ENCODE measurements around the gene ZNF354C.

Gene ZNF354C

DNA sequence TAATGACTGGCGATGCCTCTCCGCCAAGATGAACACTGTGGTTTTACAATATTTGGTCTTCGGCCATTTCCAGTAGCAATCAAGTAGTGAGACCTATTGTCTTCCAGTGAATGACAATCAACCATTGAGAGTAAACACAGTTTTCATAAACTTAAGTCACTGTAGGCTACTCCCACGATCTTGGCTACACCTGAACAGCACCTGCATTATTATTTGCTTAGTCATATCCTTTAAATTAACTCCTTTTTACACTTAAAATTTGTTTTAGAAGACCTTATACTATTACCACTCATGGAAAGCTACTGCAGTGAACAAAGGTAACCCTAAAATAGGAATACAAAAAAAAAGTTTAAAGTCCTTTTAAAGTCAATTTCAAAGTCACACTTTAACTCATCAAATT is 58.2 kb downstream of the ZNF354C start:
- Histone ChIP-seq H3K23ac (ENCODE audit: low read length in 2 of 2) (no peak overlapping the region), H2AK5ac (ENCODE audit: low read length, severe bottlenecking) (no peak overlapping the region), H3K27me3 (ENCODE audit: control insufficient read depth in 1 of 2, insufficient read depth in 1 of 2, low read length in 2 of 2) (no peaks in the 10 kb centered on the region), H3K4me3 (ENCODE audit: insufficient read depth in 1 of 2, low read depth in 1 of 2, low read length in 2 of 2) (no peak overlapping the region), H4K91ac (ENCODE audit: low read length) (no peak overlapping the region), H2BK12ac (ENCODE audit: low read length in 2 of 2) (no peak overlapping the region), H3K18ac (ENCODE audit: low read depth in 1 of 2, low read length in 2 of 2) (no peak overlapping the region), H2BK15ac (ENCODE audit: low read depth, poor library complexity, severe bottlenecking) (no peak overlapping the region), H2BK120ac (ENCODE audit: low read depth, low read length) (no peak overlapping the region), H2BK5ac (ENCODE audit: low read depth, low read length, poor library complexity, severe bottlenecking) (no peak overlapping the region), H3K4me1 (ENCODE audit: control insufficient read depth, insufficient read depth, low read depth, low read length) (no peaks in the 10 kb centered on the region), H2AFZ (ENCODE audit: low read depth, low read length) (no peak overlapping the region), H4K8ac (ENCODE audit: low read length) (no peak overlapping the region), H3K79me1 (replicated peaks; ENCODE audit: low read length, poor library complexity, severe bottlenecking) (no peaks in the 10 kb centered on the region), H3K9me3 (ENCODE audit: control insufficient read depth, low read length) (peaks cover 23% of the 10 kb centered on the region), H3K9ac (ENCODE audit: low read length) (no peak overlapping the region), H3K27ac (ENCODE audit: low read length, poor library complexity, severe bottlenecking) (no peak overlapping the region), H3K4me2 (ENCODE audit: low read length, poor library complexity, severe bottlenecking) (no peak overlapping the region), H3K36me3 (ENCODE audit: control insufficient read depth in 1 of 2, insufficient read depth in 2 of 2, low read depth in 1 of 2, low read length in 2 of 2) (peaks cover 0 to 81% of the 10 kb centered on the region in 2 experiments), H3K14ac (ENCODE audit: low read length in 2 of 2) (no peak overlapping the region), H3K4ac (ENCODE audit: low read depth in 1 of 2, low read length in 2 of 2) (no peak overlapping the region)
- WGBS = 81% methylated on average over 4 of the region's 4 CpGs
- no peak for DNase-seq

GRCh38 chr5:179118756-179119414 is 58.7 kb downstream of the ZNF354C start:
- H3K23ac ChIP-seq (ENCODE audit: low read length in 2 of 2) = no peak overlapping the region
- no peak overlapping the region for H3K14ac ChIP-seq (ENCODE audit: low read length in 2 of 2)
- no peaks in the 10 kb centered on the region for H3K27me3 ChIP-seq (ENCODE audit: control insufficient read depth in 1 of 2, insufficient read depth in 1 of 2, low read length in 2 of 2)
- no peak overlapping the region for H4K8ac ChIP-seq (ENCODE audit: low read length)
- H2BK120ac ChIP-seq (ENCODE audit: low read depth, low read length) = no peak overlapping the region
- no peak for DNase-seq
- H3K4me2 ChIP-seq (ENCODE audit: low read length, poor library complexity, severe bottlenecking) = no peak overlapping the region
- H2BK5ac ChIP-seq (ENCODE audit: low read depth, low read length, poor library complexity, severe bottlenecking) = no peak overlapping the region
- H3K36me3 ChIP-seq (ENCODE audit: control insufficient read depth in 1 of 2, insufficient read depth in 2 of 2, low read depth in 1 of 2, low read length in 2 of 2) = peaks cover 0 to 79% of the 10 kb centered on the region in 2 experiments
- no peak overlapping the region for H2BK12ac ChIP-seq (ENCODE audit: low read length in 2 of 2)
- peaks cover 18% of the 10 kb centered on the region for H3K9me3 ChIP-seq (ENCODE audit: control insufficient read depth, low read length)
- H3K4me1 ChIP-seq (ENCODE audit: control insufficient read depth, insufficient read depth, low read depth, low read length) = no peaks in the 10 kb centered on the region
- WGBS = 88% methylated on average over 10 of the region's 10 CpGs
- no peak overlapping the region for H4K91ac ChIP-seq (ENCODE audit: low read length)
- no peak overlapping the region for H3K27ac ChIP-seq (ENCODE audit: low read length, poor library complexity, severe bottlenecking)
- H3K9ac ChIP-seq (ENCODE audit: low read length) = no peak overlapping the region
- H2AK5ac ChIP-seq (ENCODE audit: low read length, severe bottlenecking) = no peak overlapping the region
- no peak overlapping the region for H2AFZ ChIP-seq (ENCODE audit: low read depth, low read length)
- no peak overlapping the region for H3K18ac ChIP-seq (ENCODE audit: low read depth in 1 of 2, low read length in 2 of 2)
- H3K4ac ChIP-seq (ENCODE audit: low read depth in 1 of 2, low read length in 2 of 2) = no peak overlapping the region
- H3K79me1 ChIP-seq (replicated peaks; ENCODE audit: low read length, poor library complexity, severe bottlenecking) = no peaks in the 10 kb centered on the region
- H2BK15ac ChIP-seq (ENCODE audit: low read depth, poor library complexity, severe bottlenecking) = no peak overlapping the region
- no peak overlapping the region for H3K4me3 ChIP-seq (ENCODE audit: insufficient read depth in 1 of 2, low read depth in 1 of 2, low read length in 2 of 2)

- no peak overlapping the region for H2AK5ac ChIP-seq (ENCODE audit: low read length, severe bottlenecking)
- no peaks in the 10 kb centered on the region for H3K79me1 ChIP-seq (replicated peaks; ENCODE audit: low read length, poor library complexity, severe bottlenecking)
- no peak overlapping the region for H3K27ac ChIP-seq (ENCODE audit: low read length, poor library complexity, severe bottlenecking)
- no peak overlapping the region for H2BK12ac ChIP-seq (ENCODE audit: low read length in 2 of 2)
- H2BK15ac ChIP-seq (ENCODE audit: low read depth, poor library complexity, severe bottlenecking) = no peak overlapping the region
- no peak overlapping the region for H2BK120ac ChIP-seq (ENCODE audit: low read depth, low read length)
- H2BK5ac ChIP-seq (ENCODE audit: low read depth, low read length, poor library complexity, severe bottlenecking) = no peak overlapping the region
- H3K14ac ChIP-seq (ENCODE audit: low read length in 2 of 2) = no peak overlapping the region
- H3K4me2 ChIP-seq (ENCODE audit: low read length, poor library complexity, severe bottlenecking) = no peak overlapping the region
- DNase-seq = no peak
- peaks cover 11% of the 10 kb centered on the region for H3K9me3 ChIP-seq (ENCODE audit: control insufficient read depth, low read length)
- H4K91ac ChIP-seq (ENCODE audit: low read length) = no peak overlapping the region
- H3K27me3 ChIP-seq (ENCODE audit: control insufficient read depth in 1 of 2, insufficient read depth in 1 of 2, low read length in 2 of 2) = no peaks in the 10 kb centered on the region
- H3K18ac ChIP-seq (ENCODE audit: low read depth in 1 of 2, low read length in 2 of 2) = no peak overlapping the region
- no peak overlapping the region for H3K23ac ChIP-seq (ENCODE audit: low read length in 2 of 2)
- no peak overlapping the region for H4K8ac ChIP-seq (ENCODE audit: low read length)
- no peak overlapping the region for H3K9ac ChIP-seq (ENCODE audit: low read length)
- no peak overlapping the region for H2AFZ ChIP-seq (ENCODE audit: low read depth, low read length)
- 91% methylated on average over 15 of the region's 15 CpGs for WGBS
- H3K4ac ChIP-seq (ENCODE audit: low read depth in 1 of 2, low read length in 2 of 2) = no peak overlapping the region
- peaks cover 0 to 79% of the 10 kb centered on the region in 2 experiments for H3K36me3 ChIP-seq (ENCODE audit: control insufficient read depth in 1 of 2, insufficient read depth in 2 of 2, low read depth in 1 of 2, low read length in 2 of 2)
- no peaks in the 10 kb centered on the region for H3K4me1 ChIP-seq (ENCODE audit: control insufficient read depth, insufficient read depth, low read depth, low read length)
- no peak overlapping the region for H3K4me3 ChIP-seq (ENCODE audit: insufficient read depth in 1 of 2, low read depth in 1 of 2, low read length in 2 of 2)
These were observed 59.4 kb downstream of the ZNF354C start for GRCh38 chr5:179119415-179120170.

DNA sequence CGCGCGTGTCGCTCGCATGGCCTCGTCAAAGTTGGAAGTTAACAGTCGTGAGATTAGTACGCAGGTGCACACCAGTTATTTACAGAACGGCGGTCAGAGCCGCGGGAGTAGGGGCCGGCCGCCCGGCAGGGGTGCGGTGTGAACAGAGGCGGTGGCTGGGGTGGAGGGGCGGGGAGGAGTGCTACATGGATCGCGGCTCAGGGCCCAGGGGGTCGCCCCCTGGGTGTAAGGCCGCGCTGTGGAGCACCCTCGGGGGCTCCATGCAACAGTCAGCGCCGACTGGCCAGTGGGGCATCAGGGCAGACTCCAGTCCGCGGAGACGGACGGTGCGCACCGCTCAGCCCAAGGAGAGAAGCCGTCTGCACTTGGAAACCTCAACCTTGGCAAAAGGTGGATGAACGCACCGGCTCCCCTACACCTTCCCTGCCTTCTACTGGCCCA is 60.3 kb downstream of the ZNF354C start:
- H4K91ac ChIP-seq (ENCODE audit: low read length) = no peak overlapping the region
- no peaks in the 10 kb centered on the region for H3K27me3 ChIP-seq (ENCODE audit: control insufficient read depth in 1 of 2, insufficient read depth in 1 of 2, low read length in 2 of 2)
- H2BK5ac ChIP-seq (ENCODE audit: low read depth, low read length, poor library complexity, severe bottlenecking) = no peak overlapping the region
- no peak overlapping the region for H3K23ac ChIP-seq (ENCODE audit: low read length in 2 of 2)
- no peak overlapping the region for H3K4me2 ChIP-seq (ENCODE audit: low read length, poor library complexity, severe bottlenecking)
- H2BK12ac ChIP-seq (ENCODE audit: low read length in 2 of 2) = no peak overlapping the region
- H3K79me1 ChIP-seq (replicated peaks; ENCODE audit: low read length, poor library complexity, severe bottlenecking) = no peaks in the 10 kb centered on the region
- H3K18ac ChIP-seq (ENCODE audit: low read depth in 1 of 2, low read length in 2 of 2) = no peak overlapping the region
- DNase-seq = no peak
- H3K4me1 ChIP-seq (ENCODE audit: control insufficient read depth, insufficient read depth, low read depth, low read length) = no peaks in the 10 kb centered on the region
- no peak overlapping the region for H3K14ac ChIP-seq (ENCODE audit: low read length in 2 of 2)
- no peak overlapping the region for H3K4me3 ChIP-seq (ENCODE audit: insufficient read depth in 1 of 2, low read depth in 1 of 2, low read length in 2 of 2)
- H2AK5ac ChIP-seq (ENCODE audit: low read length, severe bottlenecking) = no peak overlapping the region
- no peak overlapping the region for H4K8ac ChIP-seq (ENCODE audit: low read length)
- no peak overlapping the region for H3K9ac ChIP-seq (ENCODE audit: low read length)
- no peak overlapping the region for H3K4ac ChIP-seq (ENCODE audit: low read depth in 1 of 2, low read length in 2 of 2)
- no peak overlapping the region for H3K27ac ChIP-seq (ENCODE audit: low read length, poor library complexity, severe bottlenecking)
- H2AFZ ChIP-seq (ENCODE audit: low read depth, low read length) = no peak overlapping the region
- peaks cover 0 to 81% of the 10 kb centered on the region in 2 experiments for H3K36me3 ChIP-seq (ENCODE audit: control insufficient read depth in 1 of 2, insufficient read depth in 2 of 2, low read depth in 1 of 2, low read length in 2 of 2)
- WGBS = 96% methylated on average over 29 of the region's 35 CpGs
- H2BK15ac ChIP-seq (ENCODE audit: low read depth, poor library complexity, severe bottlenecking) = no peak overlapping the region
- peaks cover 2% of the 10 kb centered on the region for H3K9me3 ChIP-seq (ENCODE audit: control insufficient read depth, low read length)
- no peak overlapping the region for H2BK120ac ChIP-seq (ENCODE audit: low read depth, low read length)

All from mesenchymal stem cell (in vitro differentiated cells and primary cell).